ENCODE measurements around the gene INPP4B.

INPP4B gene

DNA sequence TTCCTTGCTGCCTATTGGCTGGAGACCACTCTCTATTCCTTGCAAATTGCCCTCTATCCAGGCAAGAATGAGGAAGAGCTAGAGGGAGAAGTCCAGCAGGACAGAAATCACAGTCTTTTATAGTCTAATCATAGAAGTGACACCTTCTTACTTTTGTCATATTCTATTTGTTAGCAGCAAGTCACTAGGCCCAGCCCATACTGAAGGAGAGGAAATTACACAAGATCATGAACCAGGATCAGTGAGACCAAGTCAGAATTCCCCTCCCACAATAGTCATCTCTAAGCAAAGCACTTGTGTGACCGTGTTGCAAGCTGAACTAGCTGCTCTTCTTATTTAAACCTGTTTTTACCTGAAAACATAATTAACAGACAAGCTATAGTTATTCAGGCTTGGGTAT lies 317.7 kb downstream of the INPP4B start:
- Histone ChIP-seq H3K27me3 (ENCODE audit: insufficient read depth, low read length) (no peaks in the 10 kb centered on the region), H4K8ac (ENCODE audit: low read depth, low read length) (no peak overlapping the region), H3K18ac (ENCODE audit: low read length) (no peak overlapping the region), H3K79me1 (ENCODE audit: low read length) (no peaks in the 10 kb centered on the region), H3K4me1 (ENCODE audit: control insufficient read depth in 1 of 2, insufficient read depth in 2 of 2, low read length in 2 of 2) (peaks cover 2 to 3% of the 10 kb centered on the region in 2 experiments), H3K9me3 (ENCODE audit: insufficient read depth, low read depth, low read length) (no peaks in the 10 kb centered on the region), H4K12ac (ENCODE audit: low read depth, low read length) (no peak overlapping the region), H3K23ac (ENCODE audit: low read length) (no peak overlapping the region), H2BK5ac (ENCODE audit: low read depth, low read length, poor library complexity) (no peak overlapping the region), H3K4me3 (ENCODE audit: low read depth, low read length) (no peak overlapping the region), H2BK120ac (ENCODE audit: insufficient read depth, low read length, poor library complexity) (no peak overlapping the region), H2BK12ac (ENCODE audit: low read length) (no peak overlapping the region), H2AFZ (ENCODE audit: insufficient read depth, low read length, poor library complexity) (no peak overlapping the region), H3K9ac (ENCODE audit: low read length) (no peak overlapping the region), H3K14ac (ENCODE audit: low read length) (no peak overlapping the region), H3K79me2 (ENCODE audit: control insufficient read depth, insufficient read depth, low read length, poor library complexity) (no peaks in the 10 kb centered on the region), H4K91ac (ENCODE audit: low read depth, low read length) (no peak overlapping the region), H3K27ac (ENCODE audit: low read depth, low read length) (no peak overlapping the region), H3K4ac (ENCODE audit: low read depth, low read length) (no peak overlapping the region), H2AK5ac (ENCODE audit: low read length) (no peak overlapping the region), H3K4me2 (ENCODE audit: low read length) (no peak overlapping the region), H3K36me3 (ENCODE audit: control insufficient read depth in 1 of 2, insufficient read depth in 2 of 2, low read length in 2 of 2) (no peaks in the 10 kb centered on the region)
- no CpG with 5 or more reads among the region's 1 CpG for WGBS (ENCODE audit: extremely low coverage, insufficient coverage, insufficient read length)
- no peak for DNase-seq

- Histone ChIP-seq H3K23ac (ENCODE audit: low read length) (no peak overlapping the region), H4K8ac (ENCODE audit: low read depth, low read length) (no peak overlapping the region), H3K18ac (ENCODE audit: low read length) (no peak overlapping the region), H2AFZ (ENCODE audit: insufficient read depth, low read length, poor library complexity) (no peak overlapping the region), H3K4ac (ENCODE audit: low read depth, low read length) (no peak overlapping the region), H3K4me1 (ENCODE audit: control insufficient read depth in 1 of 2, insufficient read depth in 2 of 2, low read length in 2 of 2) (no peaks in the 10 kb centered on the region), H2BK5ac (ENCODE audit: low read depth, low read length, poor library complexity) (no peak overlapping the region), H2AK5ac (ENCODE audit: low read length) (no peak overlapping the region), H3K79me1 (ENCODE audit: low read length) (no peaks in the 10 kb centered on the region), H3K27ac (ENCODE audit: low read depth, low read length) (no peak overlapping the region), H3K4me3 (ENCODE audit: low read depth, low read length) (no peak overlapping the region), H3K27me3 (ENCODE audit: insufficient read depth, low read length) (no peaks in the 10 kb centered on the region), H4K12ac (ENCODE audit: low read depth, low read length) (no peak overlapping the region), H3K4me2 (ENCODE audit: low read length) (no peak overlapping the region), H3K79me2 (ENCODE audit: control insufficient read depth, insufficient read depth, low read length, poor library complexity) (no peaks in the 10 kb centered on the region), H2BK120ac (ENCODE audit: insufficient read depth, low read length, poor library complexity) (no peak overlapping the region), H4K91ac (ENCODE audit: low read depth, low read length) (no peak overlapping the region), H3K14ac (ENCODE audit: low read length) (no peak overlapping the region), H2BK12ac (ENCODE audit: low read length) (no peak overlapping the region), H3K9me3 (ENCODE audit: insufficient read depth, low read depth, low read length) (no peaks in the 10 kb centered on the region), H3K36me3 (ENCODE audit: control insufficient read depth in 1 of 2, insufficient read depth in 2 of 2, low read length in 2 of 2) (no peaks in the 10 kb centered on the region), H3K9ac (ENCODE audit: low read length) (no peak overlapping the region)
- WGBS (ENCODE audit: extremely low coverage, insufficient coverage, insufficient read length): no CpG with 5 or more reads among the region's 3 CpGs
- DNase-seq: no peak
These were observed 323.0 kb downstream of the INPP4B start for GRCh38 chr4:142523111-142523510.

- no peak overlapping the region for H3K27ac ChIP-seq (ENCODE audit: low read depth, low read length)
- no peak overlapping the region for H2BK5ac ChIP-seq (ENCODE audit: low read depth, low read length, poor library complexity)
- H2AFZ ChIP-seq (ENCODE audit: insufficient read depth, low read length, poor library complexity): no peak overlapping the region
- no peak overlapping the region for H4K8ac ChIP-seq (ENCODE audit: low read depth, low read length)
- H4K91ac ChIP-seq (ENCODE audit: low read depth, low read length): no peak overlapping the region
- H3K14ac ChIP-seq (ENCODE audit: low read length): no peak overlapping the region
- no peaks in the 10 kb centered on the region for H3K79me2 ChIP-seq (ENCODE audit: control insufficient read depth, insufficient read depth, low read length, poor library complexity)
- H2BK12ac ChIP-seq (ENCODE audit: low read length): no peak overlapping the region
- no peaks in the 10 kb centered on the region for H3K27me3 ChIP-seq (ENCODE audit: insufficient read depth, low read length)
- no peaks in the 10 kb centered on the region for H3K79me1 ChIP-seq (ENCODE audit: low read length)
- H3K4me2 ChIP-seq (ENCODE audit: low read length): no peak overlapping the region
- H3K4me3 ChIP-seq (ENCODE audit: low read depth, low read length): no peak overlapping the region
- no peaks in the 10 kb centered on the region for H3K9me3 ChIP-seq (ENCODE audit: insufficient read depth, low read depth, low read length)
- no peak overlapping the region for H3K18ac ChIP-seq (ENCODE audit: low read length)
- no peak overlapping the region for H4K12ac ChIP-seq (ENCODE audit: low read depth, low read length)
- H2AK5ac ChIP-seq (ENCODE audit: low read length): no peak overlapping the region
- no peak overlapping the region for H3K23ac ChIP-seq (ENCODE audit: low read length)
- H3K4me1 ChIP-seq (ENCODE audit: control insufficient read depth in 1 of 2, insufficient read depth in 2 of 2, low read length in 2 of 2): no peaks in the 10 kb centered on the region
- H2BK120ac ChIP-seq (ENCODE audit: insufficient read depth, low read length, poor library complexity): no peak overlapping the region
- H3K4ac ChIP-seq (ENCODE audit: low read depth, low read length): no peak overlapping the region
- H3K36me3 ChIP-seq (ENCODE audit: control insufficient read depth in 1 of 2, insufficient read depth in 2 of 2, low read length in 2 of 2): no peaks in the 10 kb centered on the region
- H3K9ac ChIP-seq (ENCODE audit: low read length): no peak overlapping the region
- no peak for DNase-seq
These were observed 326.8 kb downstream of the INPP4B start for GRCh38 chr4:142519342-142519741.

DNA sequence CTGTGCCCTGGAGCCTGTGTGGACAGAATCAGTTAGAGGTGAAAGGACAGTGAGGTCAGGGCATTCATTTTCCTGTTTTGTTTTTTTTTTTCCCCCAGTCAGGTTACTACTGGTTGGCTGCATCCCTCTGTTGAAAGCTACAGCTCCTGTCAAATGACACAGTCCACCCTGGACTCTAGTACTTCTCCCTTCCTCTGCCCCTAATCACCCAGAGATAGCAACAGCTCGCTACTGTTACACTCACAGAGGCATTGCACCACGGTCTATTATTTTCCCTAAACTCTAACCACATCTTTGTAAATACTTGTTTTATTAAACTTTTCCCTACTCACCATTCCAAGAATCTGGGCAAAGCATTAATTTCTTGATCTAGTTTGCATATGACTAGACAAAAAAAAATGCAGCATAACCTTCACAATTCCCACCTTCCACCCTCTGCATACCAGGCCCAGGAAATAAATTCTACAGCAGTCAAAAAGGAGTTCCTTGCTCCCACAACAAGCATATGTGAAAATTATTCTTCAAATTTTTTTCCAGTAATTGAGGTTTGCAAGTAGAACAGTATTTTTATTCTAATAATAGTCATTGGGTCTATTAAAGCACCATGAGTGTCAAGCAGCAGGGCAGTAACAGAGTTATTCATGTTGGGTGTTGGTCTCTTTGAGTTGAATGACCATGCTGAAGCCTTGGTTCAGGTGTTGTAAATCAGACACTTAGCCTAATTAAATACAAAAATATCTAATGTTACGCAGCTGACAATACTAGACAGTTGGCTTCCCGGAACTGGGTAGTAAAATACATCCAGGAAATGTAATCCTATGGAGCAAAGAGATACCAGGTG lies 329.2 kb downstream of the INPP4B start:
- Histone ChIP-seq H3K9ac (ENCODE audit: low read length) (no peak overlapping the region), H3K36me3 (ENCODE audit: control insufficient read depth in 1 of 2, insufficient read depth in 2 of 2, low read length in 2 of 2) (no peaks in the 10 kb centered on the region), H3K4ac (ENCODE audit: low read depth, low read length) (no peak overlapping the region), H3K4me1 (ENCODE audit: control insufficient read depth in 1 of 2, insufficient read depth in 2 of 2, low read length in 2 of 2) (no peaks in the 10 kb centered on the region), H3K23ac (ENCODE audit: low read length) (no peak overlapping the region), H4K8ac (ENCODE audit: low read depth, low read length) (no peak overlapping the region), H4K12ac (ENCODE audit: low read depth, low read length) (no peak overlapping the region), H2BK12ac (ENCODE audit: low read length) (no peak overlapping the region), H3K14ac (ENCODE audit: low read length) (no peak overlapping the region), H2BK120ac (ENCODE audit: insufficient read depth, low read length, poor library complexity) (no peak overlapping the region), H2BK5ac (ENCODE audit: low read depth, low read length, poor library complexity) (no peak overlapping the region), H3K4me2 (ENCODE audit: low read length) (no peak overlapping the region), H2AK5ac (ENCODE audit: low read length) (no peak overlapping the region), H3K79me2 (ENCODE audit: control insufficient read depth, insufficient read depth, low read length, poor library complexity) (no peaks in the 10 kb centered on the region), H2AFZ (ENCODE audit: insufficient read depth, low read length, poor library complexity) (no peak overlapping the region), H3K4me3 (ENCODE audit: low read depth, low read length) (no peak overlapping the region), H3K18ac (ENCODE audit: low read length) (no peak overlapping the region), H3K9me3 (ENCODE audit: insufficient read depth, low read depth, low read length) (no peaks in the 10 kb centered on the region), H4K91ac (ENCODE audit: low read depth, low read length) (no peak overlapping the region), H3K79me1 (ENCODE audit: low read length) (no peaks in the 10 kb centered on the region), H3K27me3 (ENCODE audit: insufficient read depth, low read length) (no peaks in the 10 kb centered on the region), H3K27ac (ENCODE audit: low read depth, low read length) (no peak overlapping the region)
- DNase-seq: no peak
- WGBS (ENCODE audit: extremely low coverage, insufficient coverage, insufficient read length): no CpG with 5 or more reads among the region's 4 CpGs
